Activated naive CD4-positive, alpha-beta T cell treated with anti-CD3 and anti-CD28 coated beads, Interleukin-2, amount 10 ng/mL, durations not matched to agents 7 days and 5 days (primary cell): ENCODE data around the gene CDH15.

Experiments
- CTCF ChIA-PET: fragments of 350-600 bp; sonication (Branson Sonifier 250); formaldehyde crosslinking; loops from one replicate; lab custom pipeline; 2021; ENCODE audit warnings: antibody characterized with exemption; lab: Charles Lee
- DNase-seq: peaks from one replicate; pipeline ENCODE4 v3.0.0-alpha.2; 2020
- H3K27ac Mint-ChIP-seq: one replicate; pipeline ENCODE4 v1.8.0; 2021; ENCODE audit warnings: mild to moderate bottlenecking, moderate library complexity, mixed read lengths
- H3K27me3 Mint-ChIP-seq: one replicate; pipeline ENCODE4 v1.8.0; 2021; ENCODE audit warnings: mild to moderate bottlenecking, mixed read lengths
- H3K36me3 Mint-ChIP-seq: one replicate; pipeline ENCODE4 v1.8.0; 2021; ENCODE audit warnings: mixed read lengths
- H3K4me1 Mint-ChIP-seq: one replicate; pipeline ENCODE4 v1.8.0; 2021; ENCODE audit warnings: mixed read lengths
- H3K4me3 Mint-ChIP-seq: one replicate; pipeline ENCODE4 v1.8.0; 2021; ENCODE audit warnings: mild to moderate bottlenecking, moderate library complexity, mixed read lengths
- H3K9me3 Mint-ChIP-seq: one replicate; pipeline ENCODE4 v1.8.0; 2021; ENCODE audit warnings: mixed read lengths

CDH15 gene

GRCh38 chr16:89166696-89167424 is 4.7 kb upstream of the CDH15 start:
- Mint-ChIP-seq H3K9me3 (no peaks in the 10 kb centered on the region), H3K27ac (no peak overlapping the region), H3K4me1 (peaks cover 8% of the 10 kb centered on the region), H3K27me3 (peaks cover 46% of the 10 kb centered on the region), H3K4me3 (no peak overlapping the region), H3K36me3 (no peaks in the 10 kb centered on the region)
- DNase-seq, result no peak
- CTCF ChIA-PET, result interaction anchor here (0.6 to 2.4 kb wide), 10 partner anchors 12 to 578 kb away, joined by 3 to 7 read pairs (median 4); no protein-coding TSS in a partner anchor

- H3K27me3 Mint-ChIP-seq, result peaks cover 52% of the 10 kb centered on the region
- peak; percentile 88 for DNase-seq
- H3K36me3 Mint-ChIP-seq, result no peaks in the 10 kb centered on the region
- no peaks in the 10 kb centered on the region for H3K9me3 Mint-ChIP-seq
- H3K27ac Mint-ChIP-seq, result no peak overlapping the region
- CTCF ChIA-PET, result interaction anchor here (0.6 to 2.4 kb wide), 10 partner anchors 13 to 579 kb away, joined by 3 to 7 read pairs (median 4); no protein-coding TSS in a partner anchor
- no peak overlapping the region for H3K4me3 Mint-ChIP-seq
- H3K4me1 Mint-ChIP-seq, result peaks cover 8% of the 10 kb centered on the region
Measured at GRCh38 chr16:89167425-89167941, 4.1 kb upstream of the CDH15 start.

GRCh38 chr16:89168381-89169189 is 3.0 kb upstream of the CDH15 start:
- Mint-ChIP-seq H3K27me3 (peaks cover 60% of the 10 kb centered on the region), H3K9me3 (no peaks in the 10 kb centered on the region), H3K27ac (no peak overlapping the region), H3K4me1 (peaks cover 8% of the 10 kb centered on the region), H3K4me3 (no peak overlapping the region), H3K36me3 (no peaks in the 10 kb centered on the region)
- CTCF ChIA-PET, result interaction anchor here (0.6 to 2.4 kb wide), 4 partner anchors 44 to 431 kb away, joined by 3 to 7 read pairs (median 3); no protein-coding TSS in a partner anchor
- no peak for DNase-seq

- Mint-ChIP-seq H3K4me1 (peaks cover 8% of the 10 kb centered on the region), H3K27me3 (peaks cover 66% of the 10 kb centered on the region), H3K4me3 (no peak overlapping the region), H3K9me3 (no peaks in the 10 kb centered on the region), H3K36me3 (no peaks in the 10 kb centered on the region), H3K27ac (no peak overlapping the region)
- DNase-seq, result no peak
- CTCF ChIA-PET, result interaction anchor here (1.6 kb wide), 1 partner anchor 432 kb away, joined by 3 read pairs; no protein-coding TSS in a partner anchor
Measured at GRCh38 chr16:89169778-89170177, 1.8 kb upstream of the CDH15 start.

GRCh38 chr16:89170346-89171215 is 967 bp upstream of the CDH15 start:
- Mint-ChIP-seq H3K27me3 (peaks cover 66% of the 10 kb centered on the region), H3K27ac (no peak overlapping the region), H3K36me3 (no peaks in the 10 kb centered on the region), H3K9me3 (no peaks in the 10 kb centered on the region), H3K4me3 (peak overlapping the region; percentile 47), H3K4me1 (peaks cover 8% of the 10 kb centered on the region)
- CTCF ChIA-PET, result interaction anchor here (0.7 to 1.6 kb wide), 2 partner anchors 329 to 433 kb away, joined by 3 read pairs; no protein-coding TSS in a partner anchor
- DNase-seq, result peak; percentile 50

GRCh38 chr16:89172171-89172527 is 601 bp downstream of the CDH15 start:
- CTCF ChIA-PET, result no interaction called here
- Mint-ChIP-seq H3K27me3 (peaks cover 59% of the 10 kb centered on the region), H3K36me3 (no peaks in the 10 kb centered on the region), H3K27ac (no peak overlapping the region), H3K4me3 (no peak overlapping the region), H3K4me1 (peaks cover 8% of the 10 kb centered on the region), H3K9me3 (no peaks in the 10 kb centered on the region)
- DNase-seq, result no peak

GRCh38 chr16:89172528-89173173 is 1.1 kb downstream of the CDH15 start:
- H3K4me3 Mint-ChIP-seq, result no peak overlapping the region
- peaks cover 8% of the 10 kb centered on the region for H3K4me1 Mint-ChIP-seq

GRCh38 chr16:89173174-89173921 is 1.8 kb downstream of the CDH15 start:
- Mint-ChIP-seq H3K4me3 (no peak overlapping the region), H3K4me1 (peaks cover 8% of the 10 kb centered on the region), H3K36me3 (no peaks in the 10 kb centered on the region), H3K9me3 (no peaks in the 10 kb centered on the region), H3K27ac (no peak overlapping the region), H3K27me3 (peaks cover 58% of the 10 kb centered on the region)
- no peak for DNase-seq
- CTCF ChIA-PET, result no interaction called here

More at GRCh38 chr16:89172528-89173173, 1.1 kb downstream of the CDH15 start:
- CTCF ChIA-PET, result no interaction called here
- no peak for DNase-seq
- H3K36me3 Mint-ChIP-seq, result no peaks in the 10 kb centered on the region
- no peaks in the 10 kb centered on the region for H3K9me3 Mint-ChIP-seq
- peaks cover 59% of the 10 kb centered on the region for H3K27me3 Mint-ChIP-seq
- H3K27ac Mint-ChIP-seq, result no peak overlapping the region

GRCh38 chr16:89174055-89174827 is 2.7 kb downstream of the CDH15 start:
- no peaks in the 10 kb centered on the region for H3K36me3 Mint-ChIP-seq
- peaks cover 49% of the 10 kb centered on the region for H3K27me3 Mint-ChIP-seq
- no peaks in the 10 kb centered on the region for H3K9me3 Mint-ChIP-seq
- DNase-seq, result no peak
- H3K4me3 Mint-ChIP-seq, result no peak overlapping the region
- H3K4me1 Mint-ChIP-seq, result peaks cover 8% of the 10 kb centered on the region
- no peak overlapping the region for H3K27ac Mint-ChIP-seq
- CTCF ChIA-PET, result no interaction called here

- Mint-ChIP-seq H3K27ac (no peak overlapping the region), H3K4me1 (peaks cover 8% of the 10 kb centered on the region), H3K9me3 (no peaks in the 10 kb centered on the region), H3K27me3 (peaks cover 43% of the 10 kb centered on the region), H3K4me3 (no peak overlapping the region), H3K36me3 (no peaks in the 10 kb centered on the region)
- CTCF ChIA-PET, result no interaction called here
- DNase-seq, result no peak
Measured at GRCh38 chr16:89174877-89175276, 3.3 kb downstream of the CDH15 start.

GRCh38 chr16:89175280-89176146 is 4.0 kb downstream of the CDH15 start:
- Mint-ChIP-seq H3K4me1 (peaks cover 5% of the 10 kb centered on the region), H3K27ac (no peak overlapping the region), H3K9me3 (no peaks in the 10 kb centered on the region), H3K27me3 (peaks cover 37% of the 10 kb centered on the region), H3K4me3 (no peak overlapping the region), H3K36me3 (no peaks in the 10 kb centered on the region)
- no peak for DNase-seq
- CTCF ChIA-PET, result no interaction called here
